Breast epithelium (tissue), 4 donors: ENCODE results near the gene CLASP1. TPM values are rescaled to one million over a fixed set of nuclear protein-coding genes. Genes with fewer than 3 reads are reported as not detected.
"Not testable (repeated sequence)": the region's sequence is repeated elsewhere in the genome, so short reads cannot be mapped to it uniquely, and the experiment has no call there.

Source experiments
- DNase-seq, 2 donors: peaks; one replicate each; pipeline ENCODE4 v3.0.0-alpha.2; 2019; ENCODE audit warnings: low spot score in 2 of 2
- H3K27ac ChIP-seq, 2 donors: fragments of 200-600 bp; sonication (generic) in 1 of 2; one replicate each; pipeline ENCODE4 v1.5.1; 2016 to 2019; ENCODE audit warnings: mild to moderate bottlenecking in 1 of 2
- H3K27me3 ChIP-seq, 2 donors: fragments of 200-600 bp; sonication (generic) in 1 of 2; one replicate each; pipeline versions ENCODE4 v1.5.1 to v1.6.0; 2017 to 2019; ENCODE audit warnings: control low read depth in 1 of 2, mild to moderate bottlenecking in 1 of 2
- H3K36me3 ChIP-seq: fragments of 200-600 bp; one replicate; pipeline ENCODE4 v1.5.1; 2019
- H3K4me1 ChIP-seq, 2 donors: fragments of 200-600 bp; sonication (generic); one replicate each; pipeline ENCODE4 v1.5.1; 2016 to 2019; ENCODE audit warnings: control low read depth in 1 of 2
- H3K4me3 ChIP-seq, 3 donors: fragments of 200-600 bp; sonication (generic); 1 replicate in 2 of 3; 2 replicates in 1 of 3; pipeline ENCODE4 v1.5.1; 2016 to 2019; ENCODE audit warnings: mild to moderate bottlenecking in 3 of 3, moderate library complexity in 2 of 3
- H3K9me3 ChIP-seq, 2 donors: fragments of 200-600 bp; sonication (generic) in 1 of 2; one replicate each; pipeline ENCODE4 v1.5.1; 2016 to 2019; ENCODE audit warnings: control low read depth in 1 of 2
- POLR2A ChIP-seq: fragments of 450-650 bp; IDR thresholded peaks from one replicate; pipeline ENCODE4 v1.6.1; 2016; ENCODE audit warnings: antibody characterized with exemption, mild to moderate bottlenecking, moderate library complexity
- POLR2AphosphoS5 ChIP-seq, 3 donors: sonication (generic); formaldehyde crosslinking; IDR thresholded peaks; one replicate each; pipeline ENCODE4 v1.6.1; 2017; ENCODE audit warnings: antibody characterized with exemption in 3 of 3
- intact Hi-C: fragments of 100-400 bp; cut with DNase I; formaldehyde crosslinking; loops from one replicate; pipeline ENCODE4 v1.15.1; 2023; ENCODE audit warnings: low total_unique reads
- total RNA-seq, 3 donors: library from RNA; depleted of rRNA; stranded (reverse); fragments of >200 nt; gene quantifications; one replicate each; pipeline ENCODE4 v1.1.0, GENCODE V29; 2016
- TF ChIP-seq, protein P1 (sequence below), 3 donors: fragments of 450-650 bp; IDR thresholded peaks; one replicate each; pipeline ENCODE4 v1.5.1; 2016 to 2017; ENCODE audit warnings: antibody characterized with exemption in 3 of 3, mild to moderate bottlenecking in 3 of 3, moderate library complexity in 3 of 3

CLASP1 gene
- total RNA-seq, 3 donors from 2014 or later: 80.3 to 106 (median 98.7) TPM

DNA sequence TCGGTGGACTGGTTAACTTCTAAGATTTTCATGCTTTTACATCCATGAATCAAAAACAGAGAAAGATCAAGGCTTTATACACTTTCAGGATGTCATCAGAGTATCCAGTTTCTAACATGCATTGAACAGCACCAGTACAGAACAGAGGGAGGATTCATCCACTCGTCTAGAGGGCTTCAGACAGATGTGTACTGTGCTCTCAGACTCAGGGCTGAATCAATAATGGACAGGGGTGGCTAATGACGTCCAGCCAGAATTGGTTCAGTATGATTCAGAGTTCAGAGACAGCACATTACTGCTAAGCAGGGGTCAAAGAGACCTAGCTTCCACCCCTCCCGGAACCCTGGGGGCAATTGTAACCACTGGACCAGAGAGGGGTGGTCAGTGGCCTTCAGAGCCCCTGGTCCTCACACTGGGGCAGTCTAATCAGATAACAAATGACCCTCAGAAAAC is 81.3 kb downstream of the CLASP1 start:
- TF ChIP-seq POLR2A (no peak), POLR2AphosphoS5 (IDR thresholded peaks at IDR 0.05) (no peak)
- TF ChIP-seq, protein P1, sequence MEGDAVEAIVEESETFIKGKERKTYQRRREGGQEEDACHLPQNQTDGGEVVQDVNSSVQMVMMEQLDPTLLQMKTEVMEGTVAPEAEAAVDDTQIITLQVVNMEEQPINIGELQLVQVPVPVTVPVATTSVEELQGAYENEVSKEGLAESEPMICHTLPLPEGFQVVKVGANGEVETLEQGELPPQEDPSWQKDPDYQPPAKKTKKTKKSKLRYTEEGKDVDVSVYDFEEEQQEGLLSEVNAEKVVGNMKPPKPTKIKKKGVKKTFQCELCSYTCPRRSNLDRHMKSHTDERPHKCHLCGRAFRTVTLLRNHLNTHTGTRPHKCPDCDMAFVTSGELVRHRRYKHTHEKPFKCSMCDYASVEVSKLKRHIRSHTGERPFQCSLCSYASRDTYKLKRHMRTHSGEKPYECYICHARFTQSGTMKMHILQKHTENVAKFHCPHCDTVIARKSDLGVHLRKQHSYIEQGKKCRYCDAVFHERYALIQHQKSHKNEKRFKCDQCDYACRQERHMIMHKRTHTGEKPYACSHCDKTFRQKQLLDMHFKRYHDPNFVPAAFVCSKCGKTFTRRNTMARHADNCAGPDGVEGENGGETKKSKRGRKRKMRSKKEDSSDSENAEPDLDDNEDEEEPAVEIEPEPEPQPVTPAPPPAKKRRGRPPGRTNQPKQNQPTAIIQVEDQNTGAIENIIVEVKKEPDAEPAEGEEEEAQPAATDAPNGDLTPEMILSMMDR (IDR thresholded peaks at IDR 0.05): no peak
- Histone ChIP-seq H3K4me1 (peaks cover 0 to 5% of the 10 kb centered on the region in 2 donors), H3K36me3 (no peaks in the 10 kb centered on the region), H3K27me3 (no peaks in the 10 kb centered on the region), H3K27ac (no peak overlapping the region), H3K9me3 (no peaks in the 10 kb centered on the region), H3K4me3 (no peak overlapping the region)
- intact Hi-C loops: no loop called here
- DNase-seq: no peak

DNA sequence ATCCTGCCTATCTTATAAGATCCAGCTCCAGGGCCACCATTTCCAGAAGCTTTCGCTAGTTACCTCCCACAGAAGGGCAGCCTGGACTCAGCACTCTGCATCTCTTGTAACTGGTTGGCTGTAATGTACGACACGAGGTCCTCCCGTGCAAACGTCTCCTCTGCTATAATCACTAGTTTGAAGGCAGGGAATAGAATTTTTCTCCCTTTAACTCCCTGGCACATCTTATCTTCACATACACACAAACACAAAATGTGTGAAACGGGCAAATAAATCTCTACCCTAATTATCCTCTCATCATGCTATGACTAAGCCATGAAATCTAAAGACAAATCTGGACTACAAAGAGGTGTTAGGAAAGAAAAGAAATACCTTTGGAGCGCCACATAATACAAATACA is 81.8 kb downstream of the CLASP1 start:
- no peak overlapping the region for H3K4me3 ChIP-seq
- intact Hi-C loops: no loop called here
- DNase-seq: no peak
- H3K27me3 ChIP-seq: no peaks in the 10 kb centered on the region
- no peak overlapping the region for H3K27ac ChIP-seq
- TF ChIP-seq, protein P1 (IDR thresholded peaks at IDR 0.05): no peak
- TF ChIP-seq POLR2A (no peak), POLR2AphosphoS5 (IDR thresholded peaks at IDR 0.05) (no peak)
- H3K4me1 ChIP-seq: peaks cover 0 to 5% of the 10 kb centered on the region in 2 donors
- no peaks in the 10 kb centered on the region for H3K9me3 ChIP-seq
- H3K36me3 ChIP-seq: no peaks in the 10 kb centered on the region

DNA sequence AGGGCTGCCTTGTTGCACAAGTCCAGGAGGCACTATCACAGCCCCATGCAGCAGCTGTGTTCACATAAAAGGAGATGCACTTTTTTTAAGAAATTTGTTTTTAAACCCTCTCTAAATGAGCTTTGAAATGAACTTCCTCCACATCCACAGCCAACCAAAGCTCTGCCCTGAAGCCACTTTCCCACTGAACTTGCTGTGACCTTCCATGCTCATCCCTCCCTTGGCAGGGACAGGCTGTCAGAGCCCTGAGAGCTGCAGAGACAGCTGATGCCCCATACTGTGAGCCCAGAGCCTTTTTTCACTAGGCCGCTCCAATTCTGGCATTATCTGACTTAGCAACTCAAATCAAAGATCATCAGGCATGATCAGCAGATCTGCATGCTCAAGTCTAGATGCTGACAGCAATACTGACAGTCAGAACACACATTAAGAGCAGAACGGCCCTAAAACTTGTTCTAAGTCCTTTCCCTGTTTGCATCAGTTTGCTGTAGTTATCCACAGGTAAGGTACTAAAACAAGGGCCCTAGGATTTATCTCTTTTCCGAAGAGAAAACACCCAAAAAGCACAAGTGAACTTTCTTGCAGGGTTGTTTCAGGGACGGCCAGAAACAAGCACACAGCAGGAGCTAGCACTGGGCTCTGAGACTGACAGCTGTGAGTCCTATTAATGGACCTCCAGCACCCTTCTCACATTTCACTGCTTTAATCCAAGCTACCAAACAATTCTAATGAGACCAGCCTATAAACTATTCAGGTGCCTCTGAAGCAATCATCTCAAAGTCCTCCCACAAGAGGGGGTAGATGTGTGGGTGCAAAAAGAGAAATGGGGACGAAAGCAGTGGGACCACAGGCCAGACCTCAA is 83.6 kb downstream of the CLASP1 start:
- Histone ChIP-seq H3K9me3 (no peaks in the 10 kb centered on the region), H3K4me3 (no peak overlapping the region), H3K27ac (peak overlapping the region in 1 of 2 donors; percentile 40), H3K36me3 (no peaks in the 10 kb centered on the region), H3K27me3 (no peaks in the 10 kb centered on the region), H3K4me1 (peaks cover 0 to 5% of the 10 kb centered on the region in 2 donors)
- TF ChIP-seq POLR2A (no peak), POLR2AphosphoS5 (IDR thresholded peaks at IDR 0.05) (no peak)
- TF ChIP-seq, protein P1 (IDR thresholded peaks at IDR 0.05): no peak
- no peak for DNase-seq
- intact Hi-C loops: no loop called here

DNA sequence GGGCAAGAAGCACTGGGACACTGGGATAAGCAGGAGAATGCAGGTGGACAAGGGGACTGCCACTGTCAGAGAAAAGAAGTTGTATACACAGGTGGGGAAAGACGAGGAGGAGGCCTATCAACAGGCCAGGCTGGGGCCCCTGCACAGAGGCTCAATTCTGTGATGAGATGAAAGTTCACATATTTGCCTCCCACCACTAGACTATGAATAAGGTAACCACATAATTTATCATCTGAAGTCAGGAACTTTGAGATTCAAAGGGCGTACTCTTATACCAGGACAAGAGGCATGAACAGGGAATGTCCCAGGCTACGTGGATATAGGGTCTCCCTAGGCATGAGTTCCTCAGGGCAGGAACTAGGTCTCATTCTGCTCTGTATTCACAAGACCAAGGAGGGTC is 84.4 kb downstream of the CLASP1 start:
- Histone ChIP-seq H3K27me3 (no peaks in the 10 kb centered on the region), H3K4me3 (no peak overlapping the region), H3K27ac (peak overlapping the region in 1 of 2 donors; percentile 40), H3K4me1 (peaks cover 0 to 5% of the 10 kb centered on the region in 2 donors), H3K36me3 (no peaks in the 10 kb centered on the region), H3K9me3 (no peaks in the 10 kb centered on the region)
- no peak for TF ChIP-seq POLR2AphosphoS5 (IDR thresholded peaks at IDR 0.05)
- TF ChIP-seq, protein P1 (IDR thresholded peaks at IDR 0.05): no peak
- no peak for TF ChIP-seq POLR2A
- DNase-seq: no peak
- intact Hi-C loops: no loop called here

DNA sequence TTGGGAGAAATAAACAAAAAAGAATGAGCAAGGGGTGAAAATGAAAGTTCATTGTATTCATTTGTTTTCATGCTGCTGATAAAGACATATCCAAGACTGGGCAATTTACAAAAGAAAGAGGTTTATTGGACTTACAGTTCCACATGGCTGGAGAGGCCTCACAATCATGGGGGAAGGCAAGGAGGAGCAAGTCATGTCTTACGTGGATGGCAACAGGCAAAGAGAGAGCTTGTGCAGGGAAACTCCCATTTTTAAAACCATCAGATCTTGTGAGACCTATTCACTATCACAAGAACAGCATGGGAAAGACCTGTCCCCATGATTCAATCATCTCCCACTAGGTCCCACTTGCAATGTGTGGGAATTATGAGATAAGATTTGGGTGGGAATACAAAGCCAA is 85.5 kb downstream of the CLASP1 start:
- H3K27ac ChIP-seq, H3K9me3 ChIP-seq, intact Hi-C loops, DNase-seq, H3K4me3 ChIP-seq, H3K27me3 ChIP-seq, H3K4me1 ChIP-seq, H3K36me3 ChIP-seq: not testable (repeated sequence)
